ENCODE measurements around the gene SYAP1.
A peak's percentile ranks its signal among the peaks of the same experiment; 100 is the strongest.
"Not testable (repeated sequence)": the region's sequence is repeated elsewhere in the genome, so short reads cannot be mapped to it uniquely, and the experiment has no call there.

Gene SYAP1

DNA sequence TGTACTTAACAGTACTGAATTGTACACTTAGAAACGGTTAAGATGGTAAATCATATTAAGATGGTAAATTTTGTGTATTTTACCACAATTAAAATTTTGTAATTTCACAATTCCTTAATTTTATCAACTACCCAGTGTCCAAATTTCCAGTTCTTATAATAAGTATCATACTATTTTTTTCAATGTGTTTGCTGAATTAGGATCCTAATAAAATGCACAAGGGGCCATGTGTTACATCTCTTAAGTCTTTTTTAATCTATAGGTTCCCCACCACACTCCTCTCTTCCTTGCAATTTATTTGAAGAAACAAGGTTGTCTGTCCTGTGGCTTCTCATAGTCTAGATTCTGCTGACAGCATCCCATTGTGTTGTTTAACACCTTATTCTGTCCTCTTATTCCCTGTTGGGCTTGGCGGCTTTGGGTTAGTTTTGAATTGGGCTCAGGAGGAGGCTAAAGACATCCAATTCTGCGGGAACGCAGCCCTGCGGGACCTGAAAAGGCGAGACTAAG, 533 bp upstream of the SYAP1 start:
- CTCF ChIA-PET: interaction anchor here (0.7 to 1.0 kb wide), 2 partner anchors 22 to 24 kb away, joined by 3 read pairs; no protein-coding TSS in a partner anchor
- POLR2A ChIA-PET: interaction anchor here (0.5 to 1.4 kb wide), 3 partner anchors 24 to 296 kb away, joined by 3 to 4 read pairs (median 3); no protein-coding TSS in a partner anchor
- H3K4me3 ChIP-seq (ENCODE audit: low read depth, low read length): peak overlapping the region; percentile 56
- no peak for DNase-seq (ENCODE audit: low read depth, low spot score)
- no peak for TF ChIP-seq CTCF (IDR thresholded peaks at IDR 0.05; ENCODE audit: insufficient read depth, low read length, missing control alignments)

DNA sequence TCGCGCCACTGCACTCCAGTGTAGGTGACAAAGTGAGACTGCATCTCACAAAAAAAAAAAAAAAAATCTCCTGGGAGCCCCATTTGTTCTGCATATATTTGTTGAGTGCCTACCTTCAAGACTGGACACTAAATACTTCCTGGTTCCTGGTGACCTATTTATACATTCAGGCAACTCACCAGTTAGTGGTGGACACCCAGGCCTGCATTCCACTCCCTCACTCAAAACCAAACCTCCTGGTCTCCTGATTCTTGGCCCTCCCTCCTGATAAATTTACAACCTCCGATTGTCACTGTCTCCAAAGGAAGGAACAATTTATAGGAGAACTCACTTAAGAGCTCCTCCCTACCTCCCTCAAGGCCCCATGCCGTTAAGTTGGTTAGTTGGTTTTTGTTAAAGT, 3.1 kb downstream of the SYAP1 start:
- TF ChIP-seq CTCF (IDR thresholded peaks at IDR 0.05; ENCODE audit: insufficient read depth, low read length, missing control alignments): no peak
- no peak for DNase-seq (ENCODE audit: low read depth, low spot score)
- CTCF ChIA-PET: interaction anchor here (1.0 kb wide), 1 partner anchor 1035 kb away, joined by 3 read pairs; no protein-coding TSS in a partner anchor
- POLR2A ChIA-PET: interaction anchor here (0.6 kb wide), 1 partner anchor 537 kb away, joined by 3 read pairs; no protein-coding TSS in a partner anchor
- H3K4me3 ChIP-seq (ENCODE audit: low read depth, low read length): no peak overlapping the region

DNA sequence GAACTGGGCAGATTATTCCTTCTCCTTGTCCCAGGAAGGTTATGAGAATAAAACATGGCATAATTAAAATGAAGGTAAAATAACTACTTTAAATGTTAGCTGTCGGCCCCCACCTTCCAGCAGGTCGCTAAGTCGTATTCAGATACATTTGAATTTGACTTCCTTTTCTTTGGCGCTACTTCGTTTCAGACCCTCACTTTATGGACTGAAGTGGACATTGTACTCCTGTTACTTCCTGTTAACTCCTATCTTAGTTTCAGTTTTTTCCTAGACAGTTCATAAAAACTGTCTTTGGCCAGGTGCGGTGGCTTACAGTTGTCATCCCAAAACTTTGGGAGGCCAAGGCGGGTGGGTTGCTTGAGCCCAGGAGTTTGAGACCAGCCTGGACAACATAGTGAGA, 5.7 kb downstream of the SYAP1 start:
- POLR2A ChIA-PET: no interaction called here
- DNase-seq (ENCODE audit: low read depth, low spot score): no peak
- CTCF ChIA-PET: no interaction called here

DNA sequence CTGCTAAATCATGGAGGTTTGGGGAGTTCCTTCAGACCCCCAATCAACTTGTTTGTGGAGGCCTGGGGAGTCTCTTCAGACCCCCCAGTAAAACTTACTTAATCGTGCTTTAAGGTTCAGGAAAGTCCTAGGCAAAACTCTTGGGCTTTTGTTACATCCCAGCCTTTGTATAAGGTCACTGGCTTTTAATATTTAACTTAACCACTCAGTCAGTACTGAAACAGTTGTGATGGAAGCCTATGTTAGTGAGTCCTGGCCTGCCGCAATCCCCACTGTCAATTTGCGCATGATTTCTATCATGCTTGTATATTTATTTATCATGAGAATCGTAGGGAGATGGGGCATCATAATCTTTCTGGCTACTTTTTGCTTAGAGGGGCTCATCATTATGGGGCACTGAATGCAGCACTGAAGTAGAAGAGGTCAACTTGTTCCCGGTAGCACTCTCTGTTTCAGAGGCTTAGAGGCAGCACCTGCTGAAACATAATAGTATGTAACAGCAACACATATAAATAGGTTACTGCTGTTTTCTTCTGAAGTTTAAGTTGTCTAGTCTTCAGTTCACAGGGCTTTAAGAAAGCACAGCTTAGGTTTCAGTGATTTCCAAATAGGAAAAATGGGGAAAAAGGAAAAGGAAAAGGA, 7.1 kb downstream of the SYAP1 start:
- H3K4me3 ChIP-seq (ENCODE audit: low read depth, low read length); POLR2A ChIA-PET; DNase-seq (ENCODE audit: low read depth, low spot score); CTCF ChIA-PET: not testable (repeated sequence)

More for the DNA sequence above, 5.7 kb downstream of the SYAP1 start:
- no peak for TF ChIP-seq CTCF (IDR thresholded peaks at IDR 0.05; ENCODE audit: insufficient read depth, low read length, missing control alignments)
- no peak overlapping the region for H3K4me3 ChIP-seq (ENCODE audit: low read depth, low read length)

DNA sequence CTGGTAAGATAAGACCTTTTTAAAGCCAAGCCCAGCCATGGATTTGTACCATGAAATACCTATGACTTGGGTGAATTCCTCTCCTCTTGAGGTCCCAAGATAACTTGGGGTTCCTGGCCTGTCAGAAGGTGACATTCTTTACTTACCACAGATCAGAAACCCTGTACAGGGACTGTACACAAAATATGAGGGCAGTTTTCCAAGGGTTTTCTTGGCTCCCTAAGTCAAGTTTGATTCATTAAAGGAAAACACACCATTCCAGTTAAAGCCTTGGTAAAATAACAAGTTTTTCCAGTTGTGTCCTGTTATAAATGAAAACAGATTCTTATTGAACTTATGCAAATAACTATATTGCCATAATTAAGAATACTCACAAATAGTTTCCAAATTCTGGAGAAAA, 8.2 kb downstream of the SYAP1 start:
- no peak for DNase-seq (ENCODE audit: low read depth, low spot score)
- no peak overlapping the region for H3K4me3 ChIP-seq (ENCODE audit: low read depth, low read length)
- no peak for TF ChIP-seq CTCF (IDR thresholded peaks at IDR 0.05; ENCODE audit: insufficient read depth, low read length, missing control alignments)
- ChIA-PET POLR2A (no interaction called here), CTCF (no interaction called here)

- H3K4me3 ChIP-seq (ENCODE audit: low read depth, low read length): no peak overlapping the region
- CTCF ChIA-PET: no interaction called here
- POLR2A ChIA-PET: no interaction called here
- TF ChIP-seq CTCF (IDR thresholded peaks at IDR 0.05; ENCODE audit: insufficient read depth, low read length, missing control alignments): no peak
- DNase-seq (ENCODE audit: low read depth, low spot score): no peak
Observed at GRCh38 chrX:16730450-16730849, 11.0 kb downstream of the SYAP1 start.

DNA sequence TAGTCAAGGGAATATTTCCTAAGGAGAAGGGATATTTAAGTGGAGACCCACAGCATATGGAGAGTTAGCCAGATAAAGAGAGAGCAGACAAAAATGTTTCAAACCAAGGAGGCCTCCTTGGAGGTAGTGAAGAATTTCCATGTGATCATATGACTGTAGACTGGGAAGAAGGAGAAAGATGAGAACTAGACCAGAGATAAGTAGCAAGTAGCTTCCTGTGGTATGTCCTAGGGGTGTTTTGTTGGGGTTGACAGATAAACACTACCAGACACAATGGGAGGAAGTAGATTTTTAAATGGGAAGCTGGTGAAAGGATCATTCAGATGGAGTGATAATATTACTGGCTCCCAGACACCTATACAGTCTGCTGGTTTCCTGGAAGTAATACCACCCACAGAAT, 13.6 kb downstream of the SYAP1 start:
- CTCF ChIA-PET: no interaction called here
- no peak overlapping the region for H3K4me3 ChIP-seq (ENCODE audit: low read depth, low read length)
- no peak for DNase-seq (ENCODE audit: low read depth, low spot score)
- no peak for TF ChIP-seq CTCF (IDR thresholded peaks at IDR 0.05; ENCODE audit: insufficient read depth, low read length, missing control alignments)
- POLR2A ChIA-PET: no interaction called here

Measured in AG04449 (cell line).